IMR-90 (cell line): ENCODE results near the gene BRPF3. TPM values are rescaled to one million over a fixed set of nuclear protein-coding genes. Genes with fewer than 3 reads are reported as not detected.

ENCODE experiments used
- ATAC-seq: fragments of 200-7000 bp; cut with Tn5 transposase; 2 replicates; pipeline ENCODE4 v1.9.1; 2020; ENCODE audit warnings: low read depth, mild to moderate bottlenecking, moderate library complexity
- BruUV-seq: library from RNA; stranded (reverse); fragments of 400-500 nt; replicated peaks from 2 replicates; lab custom pipeline; 2021; lab: Mats Ljungman, UMichigan
- CTCF ChIA-PET: fragments of 300-600 bp; formaldehyde crosslinking; extraction: SDS; loops from one replicate; lab custom pipeline; 2021; ENCODE audit warnings: antibody characterized with exemption; lab: Yijun Ruan, JAX
- POLR2A ChIA-PET: fragments of 300-600 bp; sonication (Branson Sonifier 250); formaldehyde crosslinking; loops from one replicate; lab custom pipeline; 2022; ENCODE audit warnings: antibody characterized with exemption; ENCODE audit not compliant: unreplicated experiment; lab: Charles Lee
- DNase-seq: peaks from one replicate; pipeline ENCODE4 v3.0.0; 2013
- H2AFZ ChIP-seq: replicated peaks from 2 replicates; pipeline ENCODE3; 2013; ENCODE audit warnings: low read length, mild to moderate bottlenecking; ENCODE audit not compliant: poor library complexity
- H2AK5ac ChIP-seq: 2 replicates; pipeline ENCODE4 v1.6.1; 2013; ENCODE audit warnings: low read depth, low read length, inconsistent platforms
- H2AK9ac ChIP-seq: replicated peaks from 2 replicates; pipeline ENCODE3; 2013; ENCODE audit warnings: mild to moderate bottlenecking, low read depth, low read length, moderate library complexity; ENCODE audit not compliant: poor library complexity
- H2BK120ac ChIP-seq: 2 replicates; pipeline ENCODE4 v1.6.1; 2013; ENCODE audit warnings: low read depth, low read length, inconsistent platforms
- H2BK15ac ChIP-seq: 3 replicates; pipeline ENCODE4 v1.6.1; 2013; ENCODE audit warnings: low read depth, low read length, inconsistent platforms
- H2BK20ac ChIP-seq: 2 replicates; pipeline ENCODE4 v1.6.1; 2013; ENCODE audit warnings: low read depth, mild to moderate bottlenecking, inconsistent platforms, low read length, moderate library complexity
- H2BK5ac ChIP-seq: 2 replicates; pipeline ENCODE4 v1.6.1; 2013; ENCODE audit warnings: mild to moderate bottlenecking, low read depth, low read length, inconsistent platforms; ENCODE audit not compliant: poor library complexity, severe bottlenecking
- H3K14ac ChIP-seq: replicated peaks from 2 replicates; pipeline ENCODE4 v1.6.1; 2013; ENCODE audit warnings: low read depth, low read length, inconsistent platforms
- H3K18ac ChIP-seq: 2 replicates; pipeline ENCODE4 v1.6.1; 2013; ENCODE audit warnings: low read depth, low read length, control low read depth
- H3K23ac ChIP-seq: 2 replicates; pipeline ENCODE4 v1.6.1; 2013; ENCODE audit warnings: low read depth, low read length, inconsistent platforms
- H3K27ac ChIP-seq: 2 replicates; pipeline ENCODE4 v1.5.1; 2013; ENCODE audit warnings: mild to moderate bottlenecking, control low read depth, low read length; ENCODE audit not compliant: insufficient read depth
- H3K27me3 ChIP-seq: 2 replicates; pipeline ENCODE4 v1.6.1; 2013; ENCODE audit warnings: low read length; ENCODE audit not compliant: control insufficient read depth, insufficient read depth
- H3K36me3 ChIP-seq: 2 replicates; pipeline ENCODE4 v1.6.1; 2013; ENCODE audit warnings: low read length, mixed read lengths; ENCODE audit not compliant: control insufficient read depth, insufficient read depth
- H3K4ac ChIP-seq: 2 replicates; pipeline ENCODE4 v1.6.1; 2013; ENCODE audit warnings: low read depth, low read length, inconsistent platforms
- H3K4me1 ChIP-seq: 2 replicates; pipeline ENCODE4 v1.6.1; 2013; ENCODE audit warnings: low read length, mixed read lengths; ENCODE audit not compliant: control insufficient read depth, insufficient read depth
- H3K4me2 ChIP-seq: 2 replicates; pipeline ENCODE4 v1.6.1; 2013; ENCODE audit warnings: low read depth, mild to moderate bottlenecking, control low read depth, low read length, moderate library complexity
- H3K4me3 ChIP-seq: 2 replicates; pipeline ENCODE4 v1.5.1; 2013; ENCODE audit warnings: low read depth, mild to moderate bottlenecking, control low read depth, low read length, moderate library complexity; ENCODE audit not compliant: insufficient read depth
- H3K56ac ChIP-seq: 2 replicates; pipeline ENCODE4 v1.6.1; 2013; ENCODE audit warnings: low read length, inconsistent platforms; ENCODE audit not compliant: insufficient read depth; ENCODE audit errors: extremely low read depth
- H3K79me1 ChIP-seq, 2 experiments: 2 replicates each; pipeline ENCODE4 v1.6.1; 2013; ENCODE audit warnings: low read length in 2 of 2, inconsistent platforms in 1 of 2, low read depth in 1 of 2
- H3K9ac ChIP-seq: 2 replicates; pipeline ENCODE4 v1.6.1; 2013; ENCODE audit warnings: low read depth, low read length, control low read depth
- H3K9me1 ChIP-seq: 2 replicates; pipeline ENCODE4 v1.6.1; 2013; ENCODE audit warnings: low read length, inconsistent platforms; ENCODE audit not compliant: insufficient read depth
- H3K9me3 ChIP-seq: 2 replicates; pipeline ENCODE4 v1.6.1; 2013; ENCODE audit warnings: low read length; ENCODE audit not compliant: control insufficient read depth, insufficient read depth
- H4K20me1 ChIP-seq: 2 replicates; pipeline ENCODE4 v1.6.1; 2013; ENCODE audit warnings: low read length, inconsistent platforms; ENCODE audit not compliant: insufficient read depth
- H4K5ac ChIP-seq: 2 replicates; pipeline ENCODE4 v1.6.1; 2013; ENCODE audit warnings: mild to moderate bottlenecking, low read depth, low read length, control low read depth
- H4K8ac ChIP-seq, 2 experiments: 2 replicates each; pipeline ENCODE4 v1.6.1; 2013; ENCODE audit warnings: low read depth in 2 of 2, low read length in 2 of 2, control low read depth in 1 of 2, inconsistent platforms in 1 of 2
- H4K91ac ChIP-seq: 2 replicates; pipeline ENCODE4 v1.6.1; 2013; ENCODE audit warnings: low read depth, low read length, inconsistent platforms; ENCODE audit not compliant: insufficient read depth
- BHLHE40 ChIP-seq: fragments of 150-350 bp; IDR thresholded peaks from 2 replicates; pipeline ENCODE4 v1.6.1; 2016; ENCODE audit warnings: mild to moderate bottlenecking, low read depth, low read length
- CEBPB ChIP-seq: IDR thresholded peaks from 2 replicates; pipeline ENCODE4 v1.6.1; 2012; ENCODE audit warnings: low read depth, low read length, improper control_type of control experiment
- CHD1 ChIP-seq: IDR thresholded peaks from 2 replicates; pipeline ENCODE4 v1.6.1; 2012; ENCODE audit warnings: low read depth, low read length, improper control_type of control experiment
- ELK1 ChIP-seq: fragments of 150-350 bp; IDR thresholded peaks from 2 replicates; pipeline ENCODE4 v1.6.1; 2016; ENCODE audit warnings: low read depth, mild to moderate bottlenecking, low read length, moderate library complexity, borderline replicate concordance
- FOS ChIP-seq: fragments of 150-350 bp; IDR thresholded peaks from 2 replicates; pipeline ENCODE4 v1.6.1; 2016; ENCODE audit warnings: low read depth, low read length
- MAZ ChIP-seq: IDR thresholded peaks from 2 replicates; pipeline ENCODE4 v1.6.1; 2012; ENCODE audit warnings: low read depth, mild to moderate bottlenecking, low read length, improper control_type of control experiment, moderate library complexity, borderline replicate concordance
- MXI1 ChIP-seq: IDR thresholded peaks from 2 replicates; pipeline ENCODE4 v1.6.1; 2012; ENCODE audit warnings: low read depth, mild to moderate bottlenecking, low read length, moderate library complexity, borderline replicate concordance
- NFE2L2 ChIP-seq: fragments of 150-350 bp; IDR thresholded peaks from 2 replicates; pipeline ENCODE4 v1.6.1; 2016; ENCODE audit warnings: low read depth, mild to moderate bottlenecking, low read length
- POLR2A ChIP-seq: IDR thresholded peaks from 2 replicates; pipeline ENCODE4 v1.6.1; 2012; ENCODE audit warnings: mild to moderate bottlenecking, low read depth, low read length
- RCOR1 ChIP-seq: IDR thresholded peaks from 2 replicates; pipeline ENCODE4 v1.6.1; 2012; ENCODE audit warnings: mild to moderate bottlenecking, low read length, improper control_type of control experiment; ENCODE audit not compliant: insufficient replicate concordance
- RFX5 ChIP-seq: IDR thresholded peaks from 2 replicates; pipeline ENCODE4 v1.8.0; 2012; ENCODE audit warnings: low read depth, mild to moderate bottlenecking, low read length, moderate library complexity
- SMC3 ChIP-seq: fragments of 150-350 bp; IDR thresholded peaks from 2 replicates; pipeline ENCODE4 v1.6.1; 2016; ENCODE audit warnings: low read depth, mild to moderate bottlenecking, antibody characterized with exemption, low read length, moderate library complexity
- WGBS, 2 experiments: methylation state at CpG; one replicate each; pipeline versions ENCODE4 v1.1.5 to v1.1.7; 2013; ENCODE audit warnings: missing lambda C conversion rate in 2 of 2; ENCODE audit not compliant: insufficient read length in 1 of 2; ENCODE audit errors: extremely low coverage in 2 of 2; 5-methylcytosine and 5-hydroxymethylcytosine counted together
- dilution Hi-C: fragments of 300-500 bp; cut with HindIII; formaldehyde crosslinking; loops from one replicate; pipeline ENCODE4 v1.14.3; 2018; ENCODE audit warnings: low sequenced_read_pairs; ENCODE audit not compliant: unreplicated experiment
- in situ Hi-C: fragments of 300-500 bp; cut with MboI; formaldehyde crosslinking; loops from 3 replicates; pipeline ENCODE4 v1.14.3; 2019; ENCODE audit warnings: low sequenced_read_pairs, inconsistent platforms, mixed read lengths
- intact Hi-C: fragments of 100-400 bp; cut with micrococcal nuclease; formaldehyde crosslinking; loops from 2 replicates; pipeline ENCODE4 v1.10.0; 2022
- polyA plus RNA-seq, 3 experiments: library from polyadenylated mRNA; depleted of rRNA; stranded (reverse); fragments of >200 nt; gene quantifications; 2 replicates each; pipeline ENCODE4 v1.2.3, GENCODE V29; 2012; ENCODE audit warnings: low replicate concordance in 1 of 3
- total RNA-seq: library from RNA; depleted of rRNA; stranded (reverse); fragments of >200 nt; gene quantifications from 2 replicates; pipeline ENCODE4 v1.2.3, GENCODE V29; 2012
- TF ChIP-seq, protein P1 (sequence below): fragments of 150-350 bp; IDR thresholded peaks from 2 replicates; pipeline ENCODE4 v1.6.1; 2017; ENCODE audit warnings: mild to moderate bottlenecking, antibody characterized with exemption, low read length, low read depth

BRPF3 gene
- total and polyA plus RNA-seq, 2 of the 4 experiments (the other 2 are of a cell fraction), result 10.2 to 17.2 TPM

- TF ChIP-seq CEBPB (no peak), RFX5 (no peak), SMC3 (peak; percentile 39; the same call in 1 of the 2 replicates), RCOR1 (no peak), FOS (no peak)
Measured at GRCh38 chr6:36196113-36196879, at the start of gene BRPF3 (continued).

DNA sequence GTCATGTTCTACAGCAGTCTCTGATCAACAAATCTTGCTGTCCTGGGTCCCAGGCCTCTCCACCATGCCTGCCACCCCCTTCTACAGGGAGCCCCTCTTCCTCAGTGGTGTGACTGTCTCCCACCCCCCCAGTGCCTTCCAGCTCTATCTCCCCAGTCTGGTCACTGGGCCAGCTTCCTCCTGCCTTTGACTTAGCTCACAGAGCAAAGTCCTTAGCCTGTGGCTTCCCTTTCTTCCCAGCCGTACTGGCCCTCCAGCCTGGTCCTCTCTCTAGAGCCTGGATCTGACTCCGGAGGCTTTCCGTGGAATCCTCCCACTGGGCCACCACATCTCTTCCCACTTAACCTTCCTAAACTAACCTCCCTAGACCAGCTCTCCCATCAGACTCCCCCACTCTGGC, 49.2 kb upstream of the BRPF3 start:
- in situ Hi-C loops, result no loop called here
- dilution Hi-C loops, result no loop called here
- peaks cover 8% of the 10 kb centered on the region for H3K27me3 ChIP-seq
- no peak overlapping the region for H3K4me2 ChIP-seq
- H2AK5ac ChIP-seq, result no peak overlapping the region
- no peaks in the 10 kb centered on the region for H3K79me1 ChIP-seq
- H2BK20ac ChIP-seq, result no peak overlapping the region
- intact Hi-C loops, result no loop called here
- H2BK5ac ChIP-seq, result no peak overlapping the region
- no peak overlapping the region for H3K56ac ChIP-seq
- H3K14ac ChIP-seq, result no peak overlapping the region
- no peak overlapping the region for H2BK15ac ChIP-seq
- no peak for ATAC-seq
- WGBS, 2 experiments, result 86% methylated on average over 3 of the region's 3 CpGs; no CpG with 5 or more reads in 1 of the 2 experiments
- no peak overlapping the region for H3K4me3 ChIP-seq
- POLR2A ChIA-PET, result no interaction called here
- TF ChIP-seq CHD1 (no peak), MXI1 (no peak), MAZ (no peak), BHLHE40 (no peak), RCOR1 (no peak), RFX5 (no peak), POLR2A (no peak), SMC3 (no peak), NFE2L2 (no peak), FOS (no peak), ELK1 (no peak), CEBPB (no peak)
- TF ChIP-seq, protein P1, sequence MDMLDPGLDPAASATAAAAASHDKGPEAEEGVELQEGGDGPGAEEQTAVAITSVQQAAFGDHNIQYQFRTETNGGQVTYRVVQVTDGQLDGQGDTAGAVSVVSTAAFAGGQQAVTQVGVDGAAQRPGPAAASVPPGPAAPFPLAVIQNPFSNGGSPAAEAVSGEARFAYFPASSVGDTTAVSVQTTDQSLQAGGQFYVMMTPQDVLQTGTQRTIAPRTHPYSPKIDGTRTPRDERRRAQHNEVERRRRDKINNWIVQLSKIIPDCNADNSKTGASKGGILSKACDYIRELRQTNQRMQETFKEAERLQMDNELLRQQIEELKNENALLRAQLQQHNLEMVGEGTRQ, result no peak
- no peak overlapping the region for H3K23ac ChIP-seq
- BruUV-seq, result no TSS peak
- no peak overlapping the region for H3K9ac ChIP-seq
- H3K36me3 ChIP-seq, result no peaks in the 10 kb centered on the region
- no peak overlapping the region for H3K18ac ChIP-seq
- H2AFZ ChIP-seq, result no peak overlapping the region
- H2AK9ac ChIP-seq, result no peak overlapping the region
- no peaks in the 10 kb centered on the region for H3K9me3 ChIP-seq
- H3K4ac ChIP-seq, result no peak overlapping the region
- no peak overlapping the region for H4K8ac ChIP-seq
- no peak overlapping the region for H3K27ac ChIP-seq
- CTCF ChIA-PET, result no interaction called here
- H2BK120ac ChIP-seq, result no peak overlapping the region
- no peak for DNase-seq
- no peak overlapping the region for H4K5ac ChIP-seq
- no peaks in the 10 kb centered on the region for H3K9me1 ChIP-seq
- no peaks in the 10 kb centered on the region for H4K20me1 ChIP-seq
- H3K4me1 ChIP-seq, result no peaks in the 10 kb centered on the region
- no peak overlapping the region for H4K91ac ChIP-seq
